ENCODE results near the gene CENPM. TPM values are rescaled to one million over a fixed set of nuclear protein-coding genes. Genes with fewer than 3 reads are reported as not detected.

CENPM gene
- total and polyA plus RNA-seq, 9 donors = 0.25 to 8.0 (median 1.8) TPM; not detected in 3

DNA sequence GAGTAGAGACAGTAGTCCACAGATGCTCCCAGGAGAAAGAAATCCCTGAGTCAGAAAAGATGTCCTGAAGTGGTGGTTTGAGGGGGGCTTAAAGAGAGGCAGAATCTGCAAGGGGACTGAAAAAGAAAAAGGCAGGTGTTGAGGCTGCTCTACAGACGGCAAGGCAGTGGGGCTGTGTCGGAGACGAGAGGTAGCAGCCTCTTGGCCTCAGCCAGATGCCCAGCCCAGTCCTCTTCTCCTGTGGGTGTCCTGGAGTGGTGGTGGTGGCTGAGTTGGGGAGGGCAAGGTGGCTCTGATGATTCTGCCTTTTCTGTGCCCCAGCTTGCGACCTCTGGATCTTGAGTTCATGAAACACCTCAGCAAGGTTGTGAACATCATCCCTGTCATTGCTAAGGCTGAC is 42.3 kb upstream of the CENPM start:
- TF ChIP-seq, protein P1, sequence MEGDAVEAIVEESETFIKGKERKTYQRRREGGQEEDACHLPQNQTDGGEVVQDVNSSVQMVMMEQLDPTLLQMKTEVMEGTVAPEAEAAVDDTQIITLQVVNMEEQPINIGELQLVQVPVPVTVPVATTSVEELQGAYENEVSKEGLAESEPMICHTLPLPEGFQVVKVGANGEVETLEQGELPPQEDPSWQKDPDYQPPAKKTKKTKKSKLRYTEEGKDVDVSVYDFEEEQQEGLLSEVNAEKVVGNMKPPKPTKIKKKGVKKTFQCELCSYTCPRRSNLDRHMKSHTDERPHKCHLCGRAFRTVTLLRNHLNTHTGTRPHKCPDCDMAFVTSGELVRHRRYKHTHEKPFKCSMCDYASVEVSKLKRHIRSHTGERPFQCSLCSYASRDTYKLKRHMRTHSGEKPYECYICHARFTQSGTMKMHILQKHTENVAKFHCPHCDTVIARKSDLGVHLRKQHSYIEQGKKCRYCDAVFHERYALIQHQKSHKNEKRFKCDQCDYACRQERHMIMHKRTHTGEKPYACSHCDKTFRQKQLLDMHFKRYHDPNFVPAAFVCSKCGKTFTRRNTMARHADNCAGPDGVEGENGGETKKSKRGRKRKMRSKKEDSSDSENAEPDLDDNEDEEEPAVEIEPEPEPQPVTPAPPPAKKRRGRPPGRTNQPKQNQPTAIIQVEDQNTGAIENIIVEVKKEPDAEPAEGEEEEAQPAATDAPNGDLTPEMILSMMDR (IDR thresholded peaks at IDR 0.05) = no peak
- TF ChIP-seq POLR2A (IDR thresholded peaks at IDR 0.05) = no peak
- no peak for TF ChIP-seq EP300 (IDR thresholded peaks at IDR 0.05)
- Histone ChIP-seq H3K4me1 (ENCODE audit: insufficient read depth) (no peaks in the 10 kb centered on the region), H3K27me3 (no peaks in the 10 kb centered on the region), H3K36me3 (no peaks in the 10 kb centered on the region), H3K9me3 (no peaks in the 10 kb centered on the region), H3K27ac (no peak overlapping the region), H3K4me3 (no peak overlapping the region)
- intact Hi-C loops (cut with DNase I) = no loop called here
- WGBS, 3 donors = 74 to 89% (median 75%) methylated on average over 4 of the region's 4 CpGs
- no peak for DNase-seq

DNA sequence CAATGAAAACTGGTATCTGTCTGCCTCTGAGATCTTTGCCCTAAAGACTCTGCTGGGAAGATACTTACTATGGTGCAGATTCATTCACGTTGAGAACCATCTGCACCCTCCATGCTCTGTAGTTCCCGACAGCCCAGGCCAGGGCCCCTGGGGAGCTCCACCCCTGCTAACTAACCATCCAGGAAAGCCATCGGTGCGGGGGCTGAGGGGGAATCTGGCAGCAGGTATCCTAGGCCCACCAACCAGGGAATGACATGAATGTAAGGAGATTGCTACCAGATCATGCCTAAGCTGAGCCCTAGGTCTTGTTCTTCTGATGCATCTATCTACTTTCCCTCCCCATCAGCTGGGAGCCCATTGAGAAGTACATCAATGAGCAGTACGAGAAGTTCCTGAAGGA is 40.3 kb upstream of the CENPM start:
- H3K9me3 ChIP-seq = no peaks in the 10 kb centered on the region
- H3K4me3 ChIP-seq = no peak overlapping the region
- no peak for TF ChIP-seq POLR2A (IDR thresholded peaks at IDR 0.05)
- TF ChIP-seq, protein P1 (IDR thresholded peaks at IDR 0.05) = no peak
- TF ChIP-seq EP300 (IDR thresholded peaks at IDR 0.05) = no peak
- intact Hi-C loops (cut with DNase I) = no loop called here
- no peak for DNase-seq
- WGBS, 3 donors = 89 to 92% (median 90%) methylated on average over 5 of the region's 5 CpGs
- H3K27ac ChIP-seq = no peak overlapping the region
- no peaks in the 10 kb centered on the region for H3K36me3 ChIP-seq
- no peaks in the 10 kb centered on the region for H3K4me1 ChIP-seq (ENCODE audit: insufficient read depth)
- H3K27me3 ChIP-seq = no peaks in the 10 kb centered on the region

DNA sequence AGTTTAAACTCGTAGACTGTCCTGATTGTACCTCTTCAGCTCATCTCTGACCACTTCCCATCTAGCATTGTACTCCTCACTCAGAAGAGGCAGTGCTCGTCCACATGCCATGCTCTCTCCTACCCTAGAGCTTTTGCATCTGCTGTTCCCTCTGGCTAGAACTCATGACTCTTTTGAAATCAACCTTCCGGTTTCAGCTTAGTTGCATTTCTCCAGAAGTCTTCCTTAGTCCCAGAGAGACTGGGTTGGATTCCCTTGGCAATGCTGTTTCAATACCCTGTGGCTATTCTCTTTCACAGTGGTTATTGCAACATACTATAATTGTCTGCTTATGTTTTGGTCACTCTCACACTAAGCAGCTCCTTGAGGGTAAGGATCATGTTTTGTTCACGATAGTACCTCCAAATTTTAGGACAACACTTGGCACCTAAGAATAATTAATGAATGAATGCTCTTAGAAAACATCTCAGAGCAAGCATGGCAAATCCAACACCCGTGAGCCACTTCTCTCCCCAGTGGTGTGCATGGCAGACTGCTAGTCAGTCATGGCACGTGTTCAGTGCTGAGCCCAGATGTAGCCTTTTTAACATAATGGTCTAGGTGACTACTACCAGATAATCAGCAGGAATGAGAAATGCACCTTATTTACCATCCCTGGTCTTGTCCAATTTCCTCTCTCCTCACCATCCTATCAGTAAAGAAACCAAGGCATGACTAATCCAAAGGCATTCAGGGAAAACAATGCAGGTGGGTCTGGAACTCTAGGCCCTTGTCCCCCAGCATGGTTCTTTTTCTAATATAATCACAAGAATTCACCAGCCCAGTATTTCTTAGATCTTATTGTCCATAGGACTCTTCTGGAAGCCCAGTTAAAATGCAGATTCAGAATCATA is 36.8 kb upstream of the CENPM start:
- no peak for TF ChIP-seq EP300 (IDR thresholded peaks at IDR 0.05)
- TF ChIP-seq, protein P1 (IDR thresholded peaks at IDR 0.05) = no peak
- TF ChIP-seq POLR2A (IDR thresholded peaks at IDR 0.05) = no peak
- intact Hi-C loops (cut with DNase I) = no loop called here
- no peak overlapping the region for H3K4me3 ChIP-seq
- H3K9me3 ChIP-seq = no peaks in the 10 kb centered on the region
- WGBS, 3 donors = 66 to 78% (median 72%) methylated on average over 6 of the region's 6 CpGs
- no peaks in the 10 kb centered on the region for H3K4me1 ChIP-seq (ENCODE audit: insufficient read depth)
- DNase-seq = no peak
- no peak overlapping the region for H3K27ac ChIP-seq
- no peaks in the 10 kb centered on the region for H3K36me3 ChIP-seq
- no peaks in the 10 kb centered on the region for H3K27me3 ChIP-seq

DNA sequence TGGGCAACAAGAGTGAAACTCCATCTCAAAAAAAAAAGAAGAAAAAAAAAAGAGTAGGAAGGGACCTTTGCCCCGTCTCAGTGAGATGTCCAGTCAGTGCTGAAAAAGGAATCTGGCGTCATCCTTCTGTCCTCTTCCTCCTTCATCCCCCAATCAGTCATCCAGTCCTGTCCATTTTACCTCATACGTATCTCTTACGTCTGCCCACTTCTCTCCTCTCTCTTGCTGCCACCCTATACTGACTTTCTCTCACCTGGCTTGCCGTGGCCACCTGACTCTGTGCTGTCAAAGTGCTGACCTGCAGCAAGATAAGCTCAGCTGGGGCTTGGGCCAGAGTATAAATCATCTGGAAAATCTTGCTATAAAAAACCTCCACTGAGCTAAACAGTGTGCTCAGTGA is 35.9 kb upstream of the CENPM start:
- no peak overlapping the region for H3K4me3 ChIP-seq
- TF ChIP-seq POLR2A (IDR thresholded peaks at IDR 0.05) (no peak), EP300 (IDR thresholded peaks at IDR 0.05) (no peak)
- TF ChIP-seq, protein P1 (IDR thresholded peaks at IDR 0.05) = no peak
- H3K27me3 ChIP-seq = no peaks in the 10 kb centered on the region
- intact Hi-C loops (cut with DNase I) = no loop called here
- H3K4me1 ChIP-seq (ENCODE audit: insufficient read depth) = no peaks in the 10 kb centered on the region
- no peak overlapping the region for H3K27ac ChIP-seq
- H3K9me3 ChIP-seq = no peaks in the 10 kb centered on the region
- H3K36me3 ChIP-seq = no peaks in the 10 kb centered on the region
- 63 to 70% (median 68%) methylated on average over 5 of the region's 5 CpGs for WGBS, 3 donors
- no peak for DNase-seq
